Limb (tissue), 2 donors: ENCODE data around the gene FAN1.
"Not testable (repeated sequence)": the region's sequence is repeated elsewhere in the genome, so short reads cannot be mapped to it uniquely, and the experiment has no call there.

Source experiments
- DNase-seq, 2 donors: peaks; one replicate each; pipeline ENCODE4 v3.0.0-alpha.2; 2016; ENCODE audit errors: extremely low spot score in 2 of 2

The FAN1 gene

DNA sequence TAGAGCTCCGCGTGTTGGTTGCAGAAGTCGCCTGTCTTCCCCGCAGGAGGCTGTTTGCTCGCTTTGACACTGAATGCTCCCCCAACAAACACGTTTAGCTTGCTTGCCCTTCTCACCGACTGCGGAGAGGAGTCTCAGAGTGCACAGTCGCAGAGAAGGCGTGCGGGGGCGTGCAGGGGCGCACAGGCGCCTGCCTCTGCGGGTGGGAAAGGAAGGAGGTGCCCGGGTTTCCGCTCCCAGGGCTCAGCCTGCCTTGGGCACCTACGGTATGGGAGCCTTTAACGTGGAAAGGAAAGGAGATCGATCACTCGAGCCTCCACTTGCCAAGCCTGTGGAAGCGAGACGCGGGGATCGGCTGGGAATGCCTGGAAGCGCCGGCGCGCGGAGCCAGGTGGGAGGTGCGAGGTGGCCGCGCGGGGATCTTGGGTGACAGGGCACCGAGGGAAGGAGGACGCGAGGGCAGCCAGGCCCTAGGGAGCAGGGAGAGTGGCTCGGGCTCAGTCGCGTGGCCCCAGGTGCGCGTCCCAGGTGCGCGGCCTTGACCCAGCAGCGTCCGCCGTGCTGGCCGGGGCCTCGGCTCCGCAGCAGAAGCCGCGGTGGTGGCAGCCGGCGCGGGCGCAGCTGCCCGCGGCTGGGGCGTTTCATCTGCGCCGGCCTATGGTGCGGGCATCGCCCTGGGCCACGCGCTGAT, at the start of gene FAN1:
Gene FAN1, plus strand, starts transcription at position 419 of the 691 bp plus-strand sequence. CDS start 749 bp downstream, outside the sequence.
- peak; percentile 89 to 90 for DNase-seq

DNA sequence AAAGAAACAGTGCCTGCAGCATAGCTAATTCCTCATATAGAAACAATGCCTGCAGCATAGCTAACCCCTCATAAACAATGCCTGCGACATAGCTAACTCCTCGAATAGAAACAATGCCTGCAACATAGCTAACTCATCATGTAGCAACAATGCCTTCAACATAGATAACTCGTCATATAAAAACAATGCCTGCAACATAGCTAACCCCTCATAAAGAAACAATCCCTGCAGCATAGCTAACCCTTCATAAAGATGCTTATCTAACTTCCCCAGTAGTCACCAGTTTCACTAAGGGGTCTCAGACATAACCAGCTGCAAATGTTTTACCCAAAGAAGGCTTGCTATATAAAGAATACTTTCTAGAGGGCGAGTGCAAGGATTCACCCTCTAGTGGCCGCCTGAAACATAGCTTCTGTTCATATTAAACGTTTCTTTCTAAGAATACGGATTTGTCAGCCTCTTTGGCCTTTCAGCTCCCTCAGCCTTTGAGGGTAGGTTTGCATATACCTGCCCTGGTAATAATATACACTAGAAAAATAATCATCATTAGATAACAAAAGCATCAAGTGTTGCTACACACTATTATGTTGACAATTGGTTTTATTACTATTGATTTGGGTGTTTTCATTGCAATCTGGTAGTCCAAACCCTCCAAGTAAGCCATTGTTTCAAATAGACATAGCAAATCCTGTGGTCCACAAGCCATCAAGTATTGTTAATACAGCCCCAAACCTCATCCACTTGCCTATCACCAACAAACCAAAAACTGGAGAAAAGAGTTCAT, 44.4 kb upstream of the FAN1 start:
- peak in 1 of 2 donors; percentile 53 for DNase-seq

DNA sequence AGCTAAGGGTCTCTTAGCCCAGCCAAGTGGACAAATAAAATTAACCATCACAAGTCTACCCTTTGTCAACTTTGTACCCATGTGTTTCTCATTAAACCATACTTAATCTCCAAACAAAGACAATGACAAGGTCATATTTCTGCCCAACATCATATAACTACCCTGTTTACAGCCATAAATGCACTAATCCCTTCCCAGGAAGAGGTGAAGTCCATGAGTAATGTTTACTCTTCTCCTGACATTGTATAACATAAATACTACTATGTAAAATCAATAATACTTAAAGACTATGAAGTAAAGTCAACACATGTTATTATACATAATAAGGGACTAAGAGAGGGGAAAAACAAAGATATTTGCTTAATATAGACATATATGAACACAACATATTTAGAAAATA, 38.5 kb upstream of the FAN1 start:
- DNase-seq: no peak

DNA sequence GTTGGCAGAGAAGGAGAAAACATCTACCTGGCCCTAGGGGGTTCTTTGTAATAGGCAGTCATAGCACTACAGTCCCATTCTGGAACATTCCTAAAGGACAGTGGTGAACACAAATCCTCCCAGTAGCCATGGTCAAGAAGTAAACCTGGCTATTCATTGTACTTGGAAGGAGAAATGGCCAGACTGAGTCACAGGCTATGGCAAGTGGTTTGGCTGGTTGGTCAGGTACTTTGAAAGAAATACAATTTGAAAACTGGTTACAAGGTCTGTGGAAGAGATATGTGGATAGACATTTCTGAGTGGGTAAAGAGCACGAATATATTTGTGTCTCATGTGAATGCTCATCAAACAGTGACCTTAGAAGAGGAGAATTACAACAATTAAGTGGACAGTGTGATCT, 33.0 kb upstream of the FAN1 start:
- DNase-seq: no peak

DNA sequence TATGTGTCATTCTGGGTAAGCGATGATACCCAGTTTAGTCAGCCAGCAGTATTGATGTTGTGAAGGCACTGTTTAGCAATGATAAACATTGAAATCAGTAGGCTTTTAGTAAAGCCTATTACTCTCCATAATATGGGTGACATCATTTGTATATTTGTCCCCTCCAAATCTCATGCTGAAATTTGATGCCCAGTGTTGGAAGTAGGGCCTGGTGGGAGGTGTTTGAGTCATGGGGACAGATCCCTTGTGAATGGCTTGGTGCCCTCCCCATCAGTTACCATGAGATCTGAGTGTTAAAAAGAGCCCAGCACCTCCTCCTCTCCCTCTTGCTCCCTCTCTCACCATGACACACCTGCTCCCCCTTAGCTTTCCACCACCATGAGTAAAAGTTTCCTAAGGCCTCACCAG, 31.4 kb upstream of the FAN1 start:
- DNase-seq: no peak

DNA sequence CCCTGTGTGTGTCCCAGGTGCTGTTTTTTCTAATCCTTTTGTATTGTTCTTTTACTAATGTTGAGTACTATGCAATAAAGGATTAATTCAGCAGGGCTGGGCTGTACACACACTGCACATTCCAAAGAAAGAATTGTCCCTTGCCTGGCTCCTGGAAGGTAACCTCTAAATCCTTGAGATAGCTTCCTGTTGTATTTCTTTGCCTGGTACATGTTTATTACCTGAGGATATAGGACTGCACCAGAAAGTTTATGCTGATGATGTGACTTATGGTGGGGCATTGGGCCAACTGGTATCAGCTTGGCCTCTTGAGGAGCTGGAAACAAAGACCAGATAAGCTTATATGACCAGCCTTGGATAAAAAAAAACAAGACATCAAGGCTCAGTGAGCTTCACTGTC, 26.6 kb upstream of the FAN1 start:
- DNase-seq: no peak

DNA sequence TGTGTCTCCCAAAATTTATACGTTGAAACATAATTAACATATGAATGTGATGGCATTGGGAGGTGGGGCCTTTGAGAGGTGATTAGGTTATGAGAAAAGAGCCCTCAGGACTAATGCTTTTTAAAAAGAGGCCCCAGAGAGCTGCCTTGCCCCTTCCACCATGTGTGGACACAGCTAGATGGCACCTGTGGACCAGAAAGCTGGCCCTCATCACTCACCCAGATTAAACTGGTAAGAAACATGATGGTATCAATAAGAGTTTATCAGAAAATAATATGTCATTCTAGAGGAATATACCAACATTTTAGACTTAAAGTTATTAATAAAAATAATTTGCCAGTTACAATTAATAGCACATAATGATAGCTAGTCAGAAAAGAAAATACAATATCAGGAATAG, 25.2 kb upstream of the FAN1 start:
- no peak for DNase-seq

DNA sequence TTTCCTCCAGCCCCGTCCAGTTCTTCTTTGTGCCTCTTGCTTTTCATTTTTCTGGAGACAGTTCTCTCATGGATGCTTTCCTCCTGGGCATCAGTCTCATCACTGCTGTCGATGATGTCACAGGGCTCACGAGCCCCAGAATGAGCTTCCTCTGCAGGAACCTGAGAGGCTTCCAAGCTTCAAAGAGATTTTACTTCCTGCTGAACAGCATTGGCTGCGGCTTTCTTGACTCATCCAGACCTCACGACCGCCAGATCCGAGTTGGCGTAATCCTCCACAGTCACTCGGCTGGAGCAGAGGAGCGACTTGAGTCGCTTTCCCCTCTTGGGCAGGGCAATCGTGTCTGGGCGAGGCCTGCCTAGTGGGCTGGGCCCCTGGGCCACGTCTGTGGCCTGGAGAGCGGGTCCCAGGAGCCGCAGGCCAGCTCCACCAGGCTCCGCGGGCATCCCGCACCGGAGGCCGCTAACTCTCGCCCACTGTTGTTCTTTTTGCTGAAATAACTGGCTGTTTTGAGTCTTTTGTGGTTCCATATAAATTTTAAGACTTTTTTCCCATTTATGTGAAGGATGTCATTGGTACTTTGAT, 20.8 kb upstream of the FAN1 start:
- no peak for DNase-seq

DNA sequence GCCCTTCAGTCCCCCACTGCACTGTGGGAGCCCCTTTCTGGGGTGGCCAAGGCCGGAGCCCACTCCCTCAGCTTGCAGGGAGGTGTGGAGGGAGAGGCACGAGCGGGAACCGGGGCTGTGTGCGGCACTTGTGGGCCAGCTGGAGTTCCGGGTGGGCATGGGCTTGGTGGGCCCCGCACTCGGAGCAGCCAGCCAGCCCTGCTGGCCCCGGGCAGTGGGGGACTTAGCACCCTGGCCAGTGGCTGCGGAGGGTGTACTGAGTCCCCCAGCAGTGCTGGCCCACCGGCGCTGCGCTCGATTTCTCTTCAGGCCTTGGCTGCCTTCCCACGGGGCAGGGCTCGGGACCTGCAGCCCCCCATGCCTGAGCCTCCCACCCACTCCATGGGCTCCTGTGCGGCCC, 20.0 kb upstream of the FAN1 start:
- not testable (repeated sequence) for DNase-seq

DNA sequence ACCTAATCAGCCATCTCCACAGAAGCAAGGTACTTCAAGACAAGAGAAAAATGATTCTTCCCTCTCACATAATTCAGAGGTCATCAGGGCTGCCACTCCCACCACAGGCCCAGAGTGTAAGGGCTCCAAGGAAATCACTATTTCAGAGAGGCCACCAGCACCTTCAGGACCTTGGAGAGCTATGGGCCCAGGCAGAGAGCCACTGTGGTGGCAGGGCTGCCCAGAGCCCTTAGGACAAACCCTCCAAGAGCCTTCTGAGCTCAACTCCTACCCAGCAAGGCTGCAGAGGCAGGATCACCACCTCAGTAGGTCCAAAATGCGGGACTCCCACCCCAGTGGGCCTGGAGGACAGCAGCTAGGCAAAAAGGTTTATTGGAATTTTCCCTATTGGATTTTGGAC, 17.9 kb upstream of the FAN1 start:
- DNase-seq: peak in 1 of 2 donors; percentile 44

DNA sequence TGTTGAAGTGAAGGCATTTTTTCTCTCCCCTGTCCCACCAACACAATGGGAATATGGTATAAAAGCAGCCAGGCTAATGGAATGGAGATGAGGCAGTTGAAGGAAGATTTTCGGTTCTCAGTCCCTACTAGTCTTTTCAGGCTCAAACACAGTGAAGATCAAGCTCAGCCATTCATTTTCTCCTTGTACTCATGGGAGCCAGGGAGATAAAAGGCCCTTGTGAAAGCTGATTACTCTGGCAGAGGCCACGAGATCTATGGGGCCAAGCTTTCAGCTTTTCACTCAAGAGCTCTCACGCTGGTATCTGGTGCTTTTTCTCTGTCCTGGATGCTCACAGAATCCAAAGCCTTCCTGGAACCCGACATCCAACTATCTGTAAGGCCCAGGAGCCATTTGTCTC, 14.5 kb upstream of the FAN1 start:
- no peak for DNase-seq

DNA sequence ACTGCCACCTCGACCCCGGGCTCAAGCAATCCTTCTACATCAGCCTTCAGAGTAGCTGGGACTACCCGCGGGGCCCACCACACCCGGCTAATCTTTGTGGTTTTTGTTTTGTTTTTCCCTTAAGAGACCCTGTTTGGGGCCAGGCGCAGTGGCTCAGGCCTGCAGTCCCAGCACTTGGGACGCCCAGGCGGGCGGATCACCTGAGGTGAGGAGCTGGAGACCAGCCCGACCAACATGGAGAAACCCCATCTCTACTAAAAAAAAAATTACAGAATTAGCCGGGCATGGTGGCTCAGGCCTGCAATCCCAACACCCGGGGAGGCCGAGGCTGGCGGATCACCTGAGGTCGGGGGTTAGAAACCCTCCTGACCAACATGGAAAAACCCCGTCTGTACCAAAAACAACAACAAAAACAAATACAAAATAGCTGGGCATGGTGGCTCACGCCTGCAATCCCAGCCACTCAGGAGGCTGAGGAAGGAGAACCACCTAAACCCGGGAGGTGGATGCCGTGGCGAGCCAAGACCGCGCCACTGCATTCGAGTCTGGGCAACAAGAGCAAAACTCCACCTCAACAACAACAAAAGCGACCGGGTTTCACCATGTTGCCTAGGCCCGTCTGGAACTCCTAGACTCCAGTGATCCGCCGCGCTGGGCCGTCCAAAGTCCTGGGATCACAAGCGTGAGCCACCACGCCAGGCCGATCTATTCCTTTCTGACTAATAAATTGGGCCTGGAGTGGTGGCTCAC, 8.1 kb upstream of the FAN1 start:
- DNase-seq: no peak

DNA sequence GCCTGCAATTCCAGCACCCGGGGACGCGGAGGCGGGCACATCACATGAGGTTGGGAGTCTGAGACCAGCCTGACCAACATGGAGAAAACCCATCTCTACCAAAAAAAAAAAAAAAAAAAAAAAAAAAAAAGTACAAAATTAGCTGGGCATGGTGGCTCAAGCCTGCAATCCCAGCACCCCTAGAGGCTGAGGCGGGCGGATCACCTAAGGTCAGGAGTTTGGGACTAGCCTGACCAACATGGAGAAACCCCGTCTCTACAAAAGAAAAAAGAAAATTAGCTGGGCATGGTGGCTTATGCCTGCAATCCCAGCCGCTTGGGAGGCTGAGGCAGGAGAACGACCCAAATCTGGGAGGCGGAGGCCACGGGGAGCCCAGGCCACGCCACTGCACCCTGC, 7.5 kb upstream of the FAN1 start:
- no peak for DNase-seq

DNA sequence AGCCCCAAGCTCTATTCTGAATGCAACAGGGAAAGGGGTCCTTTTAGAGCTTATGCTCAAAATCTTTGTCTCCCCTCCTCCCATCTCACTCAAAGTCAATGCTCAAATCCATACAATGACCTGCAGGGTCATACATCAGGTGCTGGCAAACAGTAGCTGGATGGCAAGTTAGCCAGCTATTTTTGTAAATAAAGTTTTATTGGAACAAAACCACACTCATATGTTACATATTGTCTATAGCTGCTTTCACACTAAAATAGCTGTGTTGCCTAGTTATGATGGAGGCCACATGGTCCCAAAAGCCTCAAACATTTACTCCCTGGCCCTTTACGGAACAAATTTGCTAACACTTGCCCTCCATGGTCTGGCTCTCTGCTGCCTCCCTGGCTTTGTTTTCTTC, 1.8 kb upstream of the FAN1 start:
- no peak for DNase-seq

DNA sequence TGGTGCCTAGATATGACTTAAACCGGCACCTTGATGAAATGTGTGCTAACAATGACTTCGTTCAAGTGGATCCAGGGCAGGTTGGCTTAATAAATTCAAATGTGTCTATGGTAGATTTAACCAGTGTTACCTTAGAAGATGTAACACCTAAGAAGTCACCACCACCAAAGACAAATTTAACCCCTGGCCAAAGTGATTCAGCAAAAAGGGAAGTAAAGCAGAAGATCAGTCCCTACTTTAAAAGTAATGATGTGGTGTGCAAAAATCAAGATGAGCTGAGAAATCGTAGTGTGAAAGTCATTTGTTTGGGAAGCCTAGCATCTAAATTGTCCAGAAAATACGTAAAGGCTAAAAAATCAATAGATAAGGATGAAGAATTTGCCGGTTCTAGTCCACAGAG, 1.1 kb downstream of the FAN1 start:
- DNase-seq: no peak

DNA sequence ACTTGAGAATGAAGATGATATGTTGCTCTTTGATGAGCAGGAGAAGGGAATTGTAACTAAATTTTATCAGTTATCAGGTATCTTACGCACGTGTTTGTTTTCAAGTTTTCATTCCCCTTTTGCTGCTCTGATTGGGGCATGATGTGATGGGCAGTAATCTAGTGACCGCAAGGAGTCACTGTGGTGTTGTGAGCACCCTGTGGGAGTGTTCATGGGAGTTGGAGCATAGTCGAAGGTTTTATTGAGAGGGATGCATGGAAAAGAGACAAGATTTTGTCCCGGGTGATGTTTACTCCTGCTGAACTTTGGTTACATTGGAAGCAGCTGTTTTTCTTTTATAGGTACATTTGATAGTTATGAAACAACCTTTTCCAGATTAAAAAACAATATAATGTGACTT, 2.1 kb downstream of the FAN1 start:
- no peak for DNase-seq

DNA sequence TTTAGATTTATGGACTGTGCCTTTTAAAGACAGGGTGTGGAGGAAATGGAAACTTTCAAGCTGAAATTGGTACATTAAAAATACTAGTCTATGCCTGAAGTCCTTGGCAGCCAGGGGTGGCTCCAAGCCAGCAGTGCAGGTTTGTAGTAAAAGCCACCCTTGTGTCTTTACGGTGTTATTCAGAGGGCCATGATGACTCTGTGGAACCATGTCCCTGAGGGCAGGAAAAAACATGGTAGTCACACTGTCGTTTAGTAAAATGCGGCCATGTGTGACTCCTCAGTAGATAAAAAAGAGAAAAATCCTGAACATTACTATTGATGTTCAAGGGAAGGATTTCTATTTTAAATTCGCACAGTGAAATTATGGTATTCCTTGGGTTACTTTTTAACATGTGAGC, 2.7 kb downstream of the FAN1 start:
- no peak for DNase-seq

DNA sequence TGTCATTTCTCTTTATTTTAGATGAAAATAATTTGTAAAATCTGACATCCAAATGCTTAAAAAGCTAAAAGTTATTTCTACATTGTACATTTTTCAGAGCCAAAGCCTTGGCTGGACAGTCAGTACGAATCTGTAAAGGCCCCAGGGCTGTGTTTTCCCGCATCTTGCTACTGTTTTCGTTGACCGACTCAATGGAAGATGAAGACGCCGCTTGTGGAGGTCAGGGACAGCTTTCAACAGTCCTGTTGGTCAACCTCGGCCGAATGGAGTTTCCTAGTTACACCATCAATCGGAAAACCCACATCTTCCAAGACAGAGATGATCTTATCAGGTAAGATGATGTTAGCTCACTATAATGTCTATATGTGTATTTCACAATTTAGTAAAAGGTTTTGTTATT, 10.0 kb downstream of the FAN1 start:
- DNase-seq: no peak

DNA sequence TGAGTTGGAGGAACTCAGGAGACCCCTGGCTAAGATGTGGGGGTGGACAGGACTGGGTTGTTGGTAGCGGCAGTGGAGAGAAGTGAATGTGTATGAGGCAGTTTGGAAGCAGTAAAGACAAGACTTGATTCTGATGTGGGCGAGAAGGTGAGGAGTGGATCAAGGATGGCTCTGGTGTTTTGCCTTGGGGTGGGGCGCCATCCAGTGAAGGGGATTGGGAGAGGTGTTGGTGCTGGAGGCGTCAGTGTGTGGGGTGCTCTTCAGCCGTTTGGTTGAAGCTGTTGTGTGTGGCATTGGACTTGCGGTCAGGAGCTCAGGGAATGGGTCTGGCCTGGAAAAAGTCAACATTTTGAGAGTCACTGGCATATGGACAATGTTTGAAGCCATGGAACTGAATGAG, 13.3 kb downstream of the FAN1 start:
- DNase-seq: no peak

DNA sequence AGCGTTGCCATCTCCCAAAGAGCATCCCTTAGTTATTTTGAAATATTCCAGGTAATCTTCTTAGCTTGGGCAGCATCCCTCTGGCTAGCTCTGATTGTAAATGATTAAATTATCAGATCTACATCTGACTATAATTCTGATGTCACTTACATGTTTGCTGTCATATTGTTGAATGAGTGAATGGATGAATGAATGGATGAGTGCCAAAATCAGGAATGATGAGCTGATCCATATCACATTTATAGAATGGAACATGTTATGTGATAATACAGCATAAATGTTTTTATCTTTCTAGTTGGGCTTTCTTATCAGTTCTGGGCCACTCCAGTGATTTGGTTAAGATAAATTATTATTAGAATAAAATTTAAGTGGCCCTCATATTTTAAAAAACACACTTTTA, 14.0 kb downstream of the FAN1 start:
- no peak for DNase-seq

DNA sequence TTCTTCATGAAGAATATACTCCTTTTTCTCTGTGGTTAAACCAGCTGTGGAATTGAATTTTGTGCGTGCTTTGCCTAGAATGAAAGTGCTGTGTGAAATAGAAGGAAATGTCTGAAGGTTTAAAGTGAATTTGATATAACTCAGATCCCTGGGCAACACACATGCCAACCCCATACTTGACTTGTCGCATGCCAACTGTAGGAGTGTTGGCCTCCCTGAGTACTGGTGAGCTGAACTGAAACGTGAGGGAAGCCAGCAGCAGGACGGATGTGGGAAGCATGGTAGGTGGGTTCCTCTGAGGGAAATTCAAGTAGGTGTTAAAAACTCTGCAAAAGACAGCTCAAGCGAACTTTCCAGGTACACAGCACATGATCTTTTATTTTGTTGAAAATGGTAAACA, 14.7 kb downstream of the FAN1 start:
- peak in 1 of 2 donors; percentile 3 for DNase-seq
